ENCODE data around the gene FAM53B.

GRCh38 chr10:124640538-124641231 is 103.5 kb downstream of the FAM53B start:
- TF ChIP-seq, protein P1, sequence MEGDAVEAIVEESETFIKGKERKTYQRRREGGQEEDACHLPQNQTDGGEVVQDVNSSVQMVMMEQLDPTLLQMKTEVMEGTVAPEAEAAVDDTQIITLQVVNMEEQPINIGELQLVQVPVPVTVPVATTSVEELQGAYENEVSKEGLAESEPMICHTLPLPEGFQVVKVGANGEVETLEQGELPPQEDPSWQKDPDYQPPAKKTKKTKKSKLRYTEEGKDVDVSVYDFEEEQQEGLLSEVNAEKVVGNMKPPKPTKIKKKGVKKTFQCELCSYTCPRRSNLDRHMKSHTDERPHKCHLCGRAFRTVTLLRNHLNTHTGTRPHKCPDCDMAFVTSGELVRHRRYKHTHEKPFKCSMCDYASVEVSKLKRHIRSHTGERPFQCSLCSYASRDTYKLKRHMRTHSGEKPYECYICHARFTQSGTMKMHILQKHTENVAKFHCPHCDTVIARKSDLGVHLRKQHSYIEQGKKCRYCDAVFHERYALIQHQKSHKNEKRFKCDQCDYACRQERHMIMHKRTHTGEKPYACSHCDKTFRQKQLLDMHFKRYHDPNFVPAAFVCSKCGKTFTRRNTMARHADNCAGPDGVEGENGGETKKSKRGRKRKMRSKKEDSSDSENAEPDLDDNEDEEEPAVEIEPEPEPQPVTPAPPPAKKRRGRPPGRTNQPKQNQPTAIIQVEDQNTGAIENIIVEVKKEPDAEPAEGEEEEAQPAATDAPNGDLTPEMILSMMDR (IDR thresholded peaks at IDR 0.05), result no peak
- TF ChIP-seq POLR2AphosphoS5 (IDR thresholded peaks at IDR 0.05), result no peak
- no peak for TF ChIP-seq POLR2A (IDR thresholded peaks at IDR 0.05; ENCODE audit: low read depth)

Measured in esophagus muscularis mucosa (tissue), 3 donors.